Measurements from ENCODE around the gene FGF12. TPM values are rescaled to one million over a fixed set of nuclear protein-coding genes. Genes with fewer than 3 reads are reported as not detected.
"Not testable (repeated sequence)": the region's sequence is repeated elsewhere in the genome, so short reads cannot be mapped to it uniquely, and the experiment has no call there.

FGF12 gene
- total and polyA plus RNA-seq, 10 donors: 3.7 to 53.3 (median 19.1) TPM

DNA sequence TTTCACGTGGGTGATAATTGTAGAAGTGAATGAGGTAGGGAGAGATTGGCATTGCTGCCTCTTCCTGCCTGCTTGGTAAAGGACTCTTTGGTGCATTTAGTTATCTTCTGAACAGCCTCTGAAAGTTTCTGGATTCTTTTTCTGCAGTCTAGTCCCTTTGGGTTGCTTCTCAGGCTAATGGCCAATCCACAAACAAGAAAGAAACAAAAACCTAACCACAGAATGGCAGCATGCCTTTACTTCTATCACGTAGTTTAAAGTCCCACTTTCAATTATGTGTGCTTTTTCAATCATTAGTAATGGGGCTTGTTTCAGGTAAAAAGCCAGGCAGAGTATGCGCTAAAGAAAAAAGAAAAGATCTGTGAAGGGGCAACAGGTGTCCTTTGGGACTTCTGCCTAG is 7.4 kb downstream of the FGF12 start:
- Histone ChIP-seq H3K27ac (no peak overlapping the region), H3K4me1 (no peaks in the 10 kb centered on the region), H3K9me3 (no peaks in the 10 kb centered on the region), H3K27me3 (replicated peaks in 1 of 7) (no peaks in the 10 kb centered on the region), H3K36me3 (no peaks in the 10 kb centered on the region), H3K4me3 (no peak overlapping the region)
- TF ChIP-seq POLR2A (IDR thresholded peaks at IDR 0.05) (no peak), POLR2AphosphoS5 (IDR thresholded peaks at IDR 0.05) (no peak)
- TF ChIP-seq, protein P1, sequence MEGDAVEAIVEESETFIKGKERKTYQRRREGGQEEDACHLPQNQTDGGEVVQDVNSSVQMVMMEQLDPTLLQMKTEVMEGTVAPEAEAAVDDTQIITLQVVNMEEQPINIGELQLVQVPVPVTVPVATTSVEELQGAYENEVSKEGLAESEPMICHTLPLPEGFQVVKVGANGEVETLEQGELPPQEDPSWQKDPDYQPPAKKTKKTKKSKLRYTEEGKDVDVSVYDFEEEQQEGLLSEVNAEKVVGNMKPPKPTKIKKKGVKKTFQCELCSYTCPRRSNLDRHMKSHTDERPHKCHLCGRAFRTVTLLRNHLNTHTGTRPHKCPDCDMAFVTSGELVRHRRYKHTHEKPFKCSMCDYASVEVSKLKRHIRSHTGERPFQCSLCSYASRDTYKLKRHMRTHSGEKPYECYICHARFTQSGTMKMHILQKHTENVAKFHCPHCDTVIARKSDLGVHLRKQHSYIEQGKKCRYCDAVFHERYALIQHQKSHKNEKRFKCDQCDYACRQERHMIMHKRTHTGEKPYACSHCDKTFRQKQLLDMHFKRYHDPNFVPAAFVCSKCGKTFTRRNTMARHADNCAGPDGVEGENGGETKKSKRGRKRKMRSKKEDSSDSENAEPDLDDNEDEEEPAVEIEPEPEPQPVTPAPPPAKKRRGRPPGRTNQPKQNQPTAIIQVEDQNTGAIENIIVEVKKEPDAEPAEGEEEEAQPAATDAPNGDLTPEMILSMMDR (IDR thresholded peaks at IDR 0.05 in 8 of 11, conservative IDR thresholded peaks at IDR 0.05 in 3 of 11): no peak
- no peak for DNase-seq
- intact Hi-C loops (cut with DNase I; ENCODE audit: low total_unique reads): no loop called here
- WGBS, 5 donors: 72 to 80% (median 76%) methylated on average over 3 of the region's 3 CpGs

DNA sequence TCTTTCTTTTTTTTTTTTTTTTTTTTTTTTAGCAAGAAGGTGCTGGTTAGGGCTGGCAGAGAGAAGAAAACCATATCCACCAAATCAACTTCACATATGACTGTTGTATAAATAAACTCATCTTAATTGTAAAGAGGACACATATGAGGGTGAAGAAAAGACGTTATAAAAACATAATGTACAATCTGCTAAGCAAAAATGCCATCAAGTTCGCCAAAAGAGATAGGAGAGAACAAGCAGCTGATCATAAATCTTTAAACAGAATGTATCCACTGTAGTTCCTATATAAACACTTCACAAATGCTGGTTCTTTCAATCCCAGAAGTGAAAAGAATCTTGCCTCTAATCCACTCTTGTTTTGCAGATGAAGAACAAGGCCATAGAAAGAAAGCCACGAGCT is 9.2 kb downstream of the FGF12 start:
- H3K27ac ChIP-seq: no peak overlapping the region
- no peaks in the 10 kb centered on the region for H3K36me3 ChIP-seq
- 35 to 41% (median 39%) methylated on average over 3 of the region's 3 CpGs for WGBS, 5 donors
- no peak overlapping the region for H3K4me3 ChIP-seq
- intact Hi-C loops (cut with DNase I; ENCODE audit: low total_unique reads): no loop called here
- no peaks in the 10 kb centered on the region for H3K4me1 ChIP-seq
- no peak for TF ChIP-seq POLR2AphosphoS5 (IDR thresholded peaks at IDR 0.05)
- no peak for TF ChIP-seq POLR2A (IDR thresholded peaks at IDR 0.05)
- TF ChIP-seq, protein P1 (IDR thresholded peaks at IDR 0.05 in 8 of 11, conservative IDR thresholded peaks at IDR 0.05 in 3 of 11): no peak
- no peaks in the 10 kb centered on the region for H3K9me3 ChIP-seq
- DNase-seq: no peak
- no peaks in the 10 kb centered on the region for H3K27me3 ChIP-seq (replicated peaks in 1 of 7)

DNA sequence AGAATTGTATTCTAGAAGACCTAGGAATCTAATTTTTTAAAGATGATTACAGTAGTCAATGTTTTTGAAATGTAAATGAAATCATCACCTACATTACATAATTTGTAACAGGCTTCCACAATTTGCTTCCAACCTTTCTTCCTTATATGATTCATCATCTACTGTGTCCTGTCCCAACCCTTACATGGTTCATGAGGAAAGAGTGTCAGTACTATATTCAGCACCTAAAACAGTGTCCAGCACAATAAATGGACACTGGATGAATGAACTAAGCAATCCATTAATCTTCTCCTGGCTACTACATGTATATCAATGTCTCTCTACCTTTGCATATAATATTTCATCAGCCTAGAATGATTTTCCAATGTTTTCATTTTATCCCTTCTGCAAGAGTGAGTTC is 12.2 kb downstream of the FGF12 start:
- intact Hi-C loops (cut with DNase I; ENCODE audit: low total_unique reads): no loop called here
- Histone ChIP-seq H3K9me3 (peaks cover 0 to 8% (median 2%) of the 10 kb centered on the region in 8 donors), H3K4me3 (no peak overlapping the region), H3K36me3 (no peaks in the 10 kb centered on the region), H3K27ac (no peak overlapping the region), H3K27me3 (replicated peaks in 1 of 7) (no peaks in the 10 kb centered on the region), H3K4me1 (no peaks in the 10 kb centered on the region)
- DNase-seq: no peak
- TF ChIP-seq, protein P1 (IDR thresholded peaks at IDR 0.05 in 8 of 11, conservative IDR thresholded peaks at IDR 0.05 in 3 of 11): no peak
- TF ChIP-seq POLR2AphosphoS5 (IDR thresholded peaks at IDR 0.05): no peak
- TF ChIP-seq POLR2A (IDR thresholded peaks at IDR 0.05): no peak

DNA sequence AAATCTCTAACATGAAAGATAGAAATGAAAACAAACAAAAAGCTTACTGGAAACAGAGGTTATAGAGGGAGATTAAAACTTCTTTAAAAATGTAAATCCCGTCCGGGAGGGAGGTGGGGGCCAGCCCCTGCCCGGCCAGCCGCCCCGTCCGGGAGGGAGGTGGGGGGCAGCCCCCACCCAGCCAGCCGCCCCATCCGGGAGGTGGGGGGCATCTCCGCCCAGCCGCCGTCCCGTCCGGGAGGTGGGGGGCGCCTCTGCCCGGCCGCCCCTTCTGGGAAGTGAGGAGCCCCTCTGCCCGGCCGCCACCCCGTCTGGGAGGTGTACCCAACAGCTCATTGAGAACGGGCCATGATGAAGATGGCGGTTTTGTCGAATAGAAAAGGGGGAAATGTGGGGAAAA is 16.2 kb downstream of the FGF12 start:
- H3K4me3 ChIP-seq; H3K27me3 ChIP-seq (replicated peaks in 1 of 7); intact Hi-C loops (cut with DNase I; ENCODE audit: low total_unique reads); H3K36me3 ChIP-seq; H3K4me1 ChIP-seq; H3K9me3 ChIP-seq: not testable (repeated sequence)
- DNase-seq: peak; percentile 59
- 92 to 99% (median 93%) methylated on average over 15 to 22 of the region's 22 CpGs for WGBS, 5 donors
- H3K27ac ChIP-seq: peak overlapping the region in 1 of 8 donors; percentile 27

DNA sequence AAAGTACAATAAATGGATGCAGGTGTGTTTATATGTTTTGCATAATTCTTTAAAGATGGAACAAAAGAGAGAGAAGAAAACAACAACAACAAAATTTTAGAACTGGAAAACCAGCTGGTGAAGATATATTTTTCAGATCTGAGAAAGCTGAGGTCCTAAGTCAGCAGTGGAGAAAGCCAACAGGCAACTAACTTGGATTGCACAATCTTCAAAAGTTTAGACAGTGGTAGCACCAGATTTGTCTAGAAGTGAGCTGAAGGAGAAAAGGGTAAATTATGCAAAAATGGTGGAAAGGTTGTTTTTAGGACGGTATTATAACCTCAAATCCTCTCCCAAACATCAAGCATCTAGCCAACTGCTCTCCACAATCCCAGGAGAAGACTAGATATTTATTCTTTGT is 17.0 kb downstream of the FGF12 start:
- peaks cover 0 to 8% (median 2%) of the 10 kb centered on the region in 8 donors for H3K9me3 ChIP-seq
- intact Hi-C loops (cut with DNase I; ENCODE audit: low total_unique reads): no loop called here
- WGBS, 5 donors: 44 to 64% (median 57%) methylated on average over 1 of the region's 1 CpG
- H3K4me3 ChIP-seq: no peak overlapping the region
- no peaks in the 10 kb centered on the region for H3K4me1 ChIP-seq
- H3K27me3 ChIP-seq (replicated peaks in 1 of 7): no peaks in the 10 kb centered on the region
- TF ChIP-seq, protein P1 (IDR thresholded peaks at IDR 0.05 in 8 of 11, conservative IDR thresholded peaks at IDR 0.05 in 3 of 11): no peak
- TF ChIP-seq POLR2A (IDR thresholded peaks at IDR 0.05) (no peak), POLR2AphosphoS5 (IDR thresholded peaks at IDR 0.05) (no peak)
- H3K27ac ChIP-seq: no peak overlapping the region
- H3K36me3 ChIP-seq: no peaks in the 10 kb centered on the region
- DNase-seq: no peak
